Measurements from ENCODE around the gene POLE.

DNA sequence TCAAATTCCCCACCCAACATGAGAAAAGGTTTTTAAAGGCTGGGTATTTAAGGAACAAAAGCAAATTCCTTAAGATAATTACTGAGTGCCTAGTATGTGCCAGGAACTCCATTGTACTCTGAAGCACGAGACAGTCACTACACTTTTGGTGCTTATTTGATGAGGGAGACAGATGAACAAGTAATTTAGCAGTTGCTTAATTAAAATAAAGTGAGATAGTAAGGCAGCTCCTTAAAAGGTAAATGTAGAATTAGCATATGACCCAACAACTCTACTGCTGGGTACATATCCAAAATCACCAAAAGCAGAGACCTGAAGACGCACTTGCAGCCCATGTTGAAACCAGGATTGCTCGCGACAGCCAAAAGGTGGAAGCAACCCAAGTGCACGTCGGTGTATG is 21.3 kb downstream of the POLE start:
- TF ChIP-seq, protein P1, sequence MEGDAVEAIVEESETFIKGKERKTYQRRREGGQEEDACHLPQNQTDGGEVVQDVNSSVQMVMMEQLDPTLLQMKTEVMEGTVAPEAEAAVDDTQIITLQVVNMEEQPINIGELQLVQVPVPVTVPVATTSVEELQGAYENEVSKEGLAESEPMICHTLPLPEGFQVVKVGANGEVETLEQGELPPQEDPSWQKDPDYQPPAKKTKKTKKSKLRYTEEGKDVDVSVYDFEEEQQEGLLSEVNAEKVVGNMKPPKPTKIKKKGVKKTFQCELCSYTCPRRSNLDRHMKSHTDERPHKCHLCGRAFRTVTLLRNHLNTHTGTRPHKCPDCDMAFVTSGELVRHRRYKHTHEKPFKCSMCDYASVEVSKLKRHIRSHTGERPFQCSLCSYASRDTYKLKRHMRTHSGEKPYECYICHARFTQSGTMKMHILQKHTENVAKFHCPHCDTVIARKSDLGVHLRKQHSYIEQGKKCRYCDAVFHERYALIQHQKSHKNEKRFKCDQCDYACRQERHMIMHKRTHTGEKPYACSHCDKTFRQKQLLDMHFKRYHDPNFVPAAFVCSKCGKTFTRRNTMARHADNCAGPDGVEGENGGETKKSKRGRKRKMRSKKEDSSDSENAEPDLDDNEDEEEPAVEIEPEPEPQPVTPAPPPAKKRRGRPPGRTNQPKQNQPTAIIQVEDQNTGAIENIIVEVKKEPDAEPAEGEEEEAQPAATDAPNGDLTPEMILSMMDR (IDR thresholded peaks at IDR 0.05) = no peak
- TF ChIP-seq POLR2A (IDR thresholded peaks at IDR 0.05) = no peak

Data from body of pancreas (tissue), 4 donors.